ENCODE data around the gene PCDHGA11.
"Not testable (repeated sequence)": the region's sequence is repeated elsewhere in the genome, so short reads cannot be mapped to it uniquely, and the experiment has no call there.

The PCDHGA11 gene

GRCh38 chr5:141399555-141400258 lies 21.1 kb upstream of the PCDHGA11 start:
- DNase-seq, result no peak

GRCh38 chr5:141402553-141403243 lies 18.2 kb upstream of the PCDHGA11 start, which contains the start of gene PCDHGA9:
Gene PCDHGA9, plus strand, starts transcription at chr5:141402778. Its CDS starts 175 bp downstream, at chr5:141402953.
- peak; percentile 6 to 10 for DNase-seq

GRCh38 chr5:141403387-141403786 lies 17.5 kb upstream of the PCDHGA11 start:
- no peak for DNase-seq

- not testable (repeated sequence) for DNase-seq
Observed at GRCh38 chr5:141407790-141408505, 12.9 kb upstream of the PCDHGA11 start, which contains the start of gene PCDHGB6. Gene PCDHGB6, plus strand, starts transcription at chr5:141408021. Its CDS starts 182 bp downstream, at chr5:141408203.

GRCh38 chr5:141409598-141410306 lies 11.1 kb upstream of the PCDHGA11 start:
- no peak for DNase-seq

GRCh38 chr5:141411575-141411974 lies 9.3 kb upstream of the PCDHGA11 start:
- no peak for DNase-seq

GRCh38 chr5:141412854-141413539 lies 7.9 kb upstream of the PCDHGA11 start, which contains the start of gene PCDHGA10:
Gene PCDHGA10, plus strand, starts transcription at chr5:141412987. Its CDS starts 189 bp downstream, at chr5:141413176.
- DNase-seq, result peak; percentile 67 to 69

GRCh38 chr5:141413540-141414069 lies 7.2 kb upstream of the PCDHGA11 start:
- no peak for DNase-seq

- not testable (repeated sequence) for DNase-seq
Observed at GRCh38 chr5:141414548-141415274, 6.1 kb upstream of the PCDHGA11 start.

- DNase-seq, result not testable (repeated sequence)
Observed at GRCh38 chr5:141415275-141415618, 5.6 kb upstream of the PCDHGA11 start.

GRCh38 chr5:141417494-141418172 lies 3.2 kb upstream of the PCDHGA11 start, which contains the start of gene PCDHGB7:
Gene PCDHGB7, plus strand, starts transcription at chr5:141417677. Its CDS starts 183 bp downstream, at chr5:141417860.
- peak; percentile 9 to 31 for DNase-seq

GRCh38 chr5:141419074-141419880 lies 1.6 kb upstream of the PCDHGA11 start:
- DNase-seq, result no peak

- no peak for DNase-seq
Observed at GRCh38 chr5:141421489-141421855, 621 bp downstream of the PCDHGA11 start.

GRCh38 chr5:141422742-141423291 lies 2.0 kb downstream of the PCDHGA11 start:
- no peak for DNase-seq

- DNase-seq, result no peak
Observed at GRCh38 chr5:141427783-141428426, 7.1 kb downstream of the PCDHGA11 start.

GRCh38 chr5:141430332-141431113 lies 9.7 kb downstream of the PCDHGA11 start, which contains the start of gene PCDHGA12:
Gene PCDHGA12, plus strand, starts transcription at chr5:141430507. Its CDS starts 253 bp downstream, at chr5:141430760.
- DNase-seq, result no peak

GRCh38 chr5:141431286-141431685 lies 10.4 kb downstream of the PCDHGA11 start:
- DNase-seq, result no peak

GRCh38 chr5:141432308-141432707 lies 11.5 kb downstream of the PCDHGA11 start:
- DNase-seq, result not testable (repeated sequence)

Measured in SHP77 (cell line).